Fibroblast of skin of scalp (primary cell): ENCODE measurements around the gene PTPRN2.

Experiments used
- DNase-seq: peaks from one replicate; pipeline ENCODE4 v3.0.0-alpha.2; 2013

PTPRN2 gene

GRCh38 chr7:158194365-158194900, 393.2 kb downstream of the PTPRN2 start:
- DNase-seq, result no peak

- no peak for DNase-seq
Observed at GRCh38 chr7:158193446-158193845, 394.2 kb downstream of the PTPRN2 start.

GRCh38 chr7:158192956-158193355, 394.7 kb downstream of the PTPRN2 start:
- no peak for DNase-seq

GRCh38 chr7:158192184-158192835, 395.3 kb downstream of the PTPRN2 start:
- no peak for DNase-seq

- DNase-seq, result no peak
Observed at GRCh38 chr7:158191671-158192070, 396.0 kb downstream of the PTPRN2 start.

GRCh38 chr7:158190756-158191155, 396.9 kb downstream of the PTPRN2 start:
- no peak for DNase-seq

- no peak for DNase-seq
Observed at GRCh38 chr7:158188676-158189075, 398.9 kb downstream of the PTPRN2 start.

- DNase-seq, result no peak
Observed at GRCh38 chr7:158187694-158187994, 400.0 kb downstream of the PTPRN2 start.

- DNase-seq, result no peak
Observed at GRCh38 chr7:158186864-158187693, 400.5 kb downstream of the PTPRN2 start.

GRCh38 chr7:158186406-158186805, 401.2 kb downstream of the PTPRN2 start:
- no peak for DNase-seq

- DNase-seq, result no peak
Observed at GRCh38 chr7:158185653-158186052, 402.0 kb downstream of the PTPRN2 start.

GRCh38 chr7:158183431-158183830, 404.2 kb downstream of the PTPRN2 start:
- DNase-seq, result no peak

GRCh38 chr7:158176561-158177173, 411.0 kb downstream of the PTPRN2 start:
- no peak for DNase-seq

- no peak for DNase-seq
Observed at GRCh38 chr7:158175779-158176178, 411.8 kb downstream of the PTPRN2 start.

GRCh38 chr7:158174947-158175346, 412.7 kb downstream of the PTPRN2 start:
- no peak for DNase-seq

- DNase-seq, result no peak
Observed at GRCh38 chr7:158167373-158167772, 420.2 kb downstream of the PTPRN2 start.

GRCh38 chr7:158166386-158167340, 421.0 kb downstream of the PTPRN2 start:
- no peak for DNase-seq

- no peak for DNase-seq
Observed at GRCh38 chr7:158165711-158166110, 421.9 kb downstream of the PTPRN2 start.

- DNase-seq, result no peak
Observed at GRCh38 chr7:158164101-158165095, 423.2 kb downstream of the PTPRN2 start.

- no peak for DNase-seq
Observed at GRCh38 chr7:158161194-158161593, 426.4 kb downstream of the PTPRN2 start.

- DNase-seq, result no peak
Observed at GRCh38 chr7:158160199-158160598, 427.4 kb downstream of the PTPRN2 start.
